H1 (cell line): Measurements from ENCODE around the gene LGALS4. TPM values are rescaled to one million over a fixed set of nuclear protein-coding genes. Genes with fewer than 3 reads are reported as not detected.

Source experiments
- CTCF ChIA-PET: fragments of 300-600 bp; sonication (Branson Sonifier 250); formaldehyde crosslinking; loops from one replicate; lab custom pipeline; 2021; ENCODE audit not compliant: partially characterized antibody; lab: Charles Lee
- POLR2A ChIA-PET: fragments of 300-600 bp; sonication (Branson Sonifier 250); formaldehyde crosslinking; loops from one replicate; lab custom pipeline; 2021; ENCODE audit warnings: inconsistent platforms; ENCODE audit not compliant: partially characterized antibody; lab: Charles Lee
- DNase-seq, 2 experiments: peaks; one replicate each; pipeline versions ENCODE4 v3.0.0 to v3.0.0-alpha.2; 2010 to 2022; ENCODE audit warnings: low spot score in 2 of 2, low read depth in 1 of 2, mixed read lengths in 1 of 2
- FAIRE-seq: peaks from 2 replicates; lab custom pipeline; 2011; peaks lifted over from hg19 to GRCh38; lab: Jason Lieb, UNC
- H2AFZ ChIP-seq: 2 replicates; pipeline ENCODE4 v1.8.1; 2012; ENCODE audit warnings: low read length, inconsistent platforms
- H2AK5ac ChIP-seq: 2 replicates; pipeline ENCODE4 v1.6.1; 2013; ENCODE audit warnings: low read depth, low read length
- H2BK120ac ChIP-seq: replicated peaks from 2 replicates; pipeline ENCODE3; 2013; ENCODE audit warnings: low read depth, low read length, inconsistent platforms
- H2BK12ac ChIP-seq: 2 replicates; pipeline ENCODE4 v1.6.1; 2013; ENCODE audit warnings: low read depth, low read length
- H2BK15ac ChIP-seq: 2 replicates; pipeline ENCODE4 v1.6.1; 2013; ENCODE audit warnings: low read length
- H2BK20ac ChIP-seq: 2 replicates; pipeline ENCODE4 v1.6.1; 2013; ENCODE audit warnings: low read length
- H2BK5ac ChIP-seq: 2 replicates; pipeline ENCODE4 v1.6.1; 2013; ENCODE audit warnings: low read depth, low read length
- H3K14ac ChIP-seq: 2 replicates; pipeline ENCODE4 v1.6.1; 2013; ENCODE audit warnings: inconsistent platforms; ENCODE audit not compliant: insufficient read length
- H3K18ac ChIP-seq: 2 replicates; pipeline ENCODE4 v1.6.1; 2013; ENCODE audit warnings: low read length; ENCODE audit errors: extremely low read depth
- H3K23ac ChIP-seq: 2 replicates; pipeline ENCODE4 v1.6.1; 2013; ENCODE audit warnings: inconsistent platforms; ENCODE audit not compliant: insufficient read length
- H3K23me2 ChIP-seq: 2 replicates; pipeline ENCODE4 v1.6.1; 2013; ENCODE audit warnings: low read depth, low read length
- H3K27ac ChIP-seq: 2 replicates; pipeline ENCODE4 v1.6.1; 2011; ENCODE audit warnings: low read depth, low read length, inconsistent platforms
- H3K27me3 ChIP-seq, 4 experiments: replicated peaks in 1 of 4; 1 replicate in 1 of 4; 2 replicates in 3 of 4; pipeline versions ENCODE4 v1.6.1 to v1.8.1; 2011 to 2013; ENCODE audit warnings: low read length in 3 of 4, mild to moderate bottlenecking in 3 of 4, inconsistent platforms in 2 of 4, mixed read lengths in 2 of 4, moderate library complexity in 1 of 4; ENCODE audit not compliant: control insufficient read depth in 3 of 4, insufficient read depth in 3 of 4; ENCODE audit errors: extremely low read depth in 1 of 4
- H3K36me3 ChIP-seq, 4 experiments: 2 replicates each; pipeline versions ENCODE4 v1.6.1 to v1.8.1; 2011 to 2013; ENCODE audit warnings: mild to moderate bottlenecking in 4 of 4, low read length in 3 of 4, moderate library complexity in 2 of 4, control low read depth in 1 of 4, inconsistent platforms in 1 of 4; ENCODE audit not compliant: insufficient read depth in 4 of 4, control insufficient read depth in 2 of 4
- H3K4ac ChIP-seq: replicated peaks from 2 replicates; pipeline ENCODE3; 2013; ENCODE audit warnings: low read length, low read depth, mixed read lengths, inconsistent platforms; ENCODE audit not compliant: insufficient read length
- H3K4me1 ChIP-seq, 4 experiments: replicated peaks in 1 of 4; 1 replicate in 1 of 4; 2 replicates in 3 of 4; pipeline versions ENCODE4 v1.6.1 to v1.8.1; 2011 to 2013; ENCODE audit warnings: low read length in 3 of 4, inconsistent platforms in 2 of 4, mixed read lengths in 1 of 4; ENCODE audit not compliant: insufficient read depth in 4 of 4, control insufficient read depth in 3 of 4
- H3K4me2 ChIP-seq, 2 experiments: 2 replicates each; pipeline versions ENCODE4 v1.6.1 to v1.8.1; 2011 to 2013; ENCODE audit warnings: low read depth in 2 of 2, low read length in 2 of 2, control low read depth in 1 of 2, inconsistent platforms in 1 of 2, mild to moderate bottlenecking in 1 of 2; ENCODE audit not compliant: insufficient read depth in 1 of 2
- H3K4me3 ChIP-seq, 4 experiments: fragments of 200-600, 300-600 bp in 1 of 4; sonication (generic), shearing (Covaris generic), sonication (Bioruptor Twin) in 1 of 4; 2 replicates each; pipeline versions ENCODE4 v1.5.1 to v1.8.1; 2011 to 2016; ENCODE audit warnings: low read length in 4 of 4, low read depth in 3 of 4, control low read depth in 2 of 4, inconsistent platforms in 2 of 4, mild to moderate bottlenecking in 2 of 4, mixed read lengths in 1 of 4, moderate library complexity in 1 of 4; ENCODE audit not compliant: insufficient read depth in 2 of 4; ENCODE audit errors: extremely low read depth in 1 of 4
- H3K56ac ChIP-seq: replicated peaks from 2 replicates; pipeline ENCODE3; 2013; ENCODE audit warnings: low read depth, mild to moderate bottlenecking, mixed read lengths, low read length, inconsistent platforms; ENCODE audit not compliant: insufficient read length
- H3K79me1 ChIP-seq: 2 replicates; pipeline ENCODE4 v1.6.1; 2013; ENCODE audit warnings: low read depth, low read length, control low read depth
- H3K79me2 ChIP-seq, 2 experiments: 2 replicates each; pipeline versions ENCODE4 v1.6.1 to v1.8.1; 2012 to 2013; ENCODE audit warnings: low read length in 2 of 2, mild to moderate bottlenecking in 2 of 2, inconsistent platforms in 1 of 2; ENCODE audit not compliant: insufficient read depth in 2 of 2, control insufficient read depth in 1 of 2
- H3K9ac ChIP-seq, 4 experiments: replicated peaks in 1 of 4; 1 replicate in 1 of 4; 2 replicates in 3 of 4; pipeline versions ENCODE4 v1.6.1 to v1.8.1; 2011 to 2013; ENCODE audit warnings: low read depth in 3 of 4, low read length in 3 of 4, control low read depth in 2 of 4, mild to moderate bottlenecking in 2 of 4, moderate library complexity in 2 of 4, inconsistent platforms in 1 of 4; ENCODE audit errors: extremely low read depth in 1 of 4
- H3K9me3 ChIP-seq, 2 experiments: 2 replicates each; pipeline versions ENCODE4 v1.6.1 to v1.8.1; 2012 to 2013; ENCODE audit warnings: mild to moderate bottlenecking in 2 of 2, moderate library complexity in 2 of 2, control low read depth in 1 of 2, inconsistent platforms in 1 of 2, low read depth in 1 of 2, low read length in 1 of 2, mixed read lengths in 1 of 2; ENCODE audit not compliant: insufficient read depth in 2 of 2
- H4K20me1 ChIP-seq, 2 experiments: replicated peaks in 1 of 2; 2 replicates each; pipeline versions ENCODE3 to v1.8.1; 2011 to 2013; ENCODE audit warnings: inconsistent platforms in 2 of 2, low read length in 2 of 2, mild to moderate bottlenecking in 1 of 2; ENCODE audit not compliant: insufficient read depth in 2 of 2, control insufficient read depth in 1 of 2
- H4K5ac ChIP-seq: 2 replicates; pipeline ENCODE4 v1.6.1; 2013; ENCODE audit warnings: low read length, low read depth, mixed read lengths, inconsistent platforms; ENCODE audit not compliant: insufficient read length
- H4K8ac ChIP-seq: 2 replicates; pipeline ENCODE4 v1.8.0; 2013; ENCODE audit warnings: mild to moderate bottlenecking, moderate library complexity, low read length, inconsistent platforms; ENCODE audit not compliant: insufficient read depth; ENCODE audit errors: extremely low read depth
- H4K91ac ChIP-seq: replicated peaks from 2 replicates; pipeline ENCODE3; 2013; ENCODE audit warnings: low read length, mixed read lengths, inconsistent platforms; ENCODE audit not compliant: insufficient read length
- ASH2L ChIP-seq: fragments of 200-600, 300-600 bp; sonication (generic); IDR thresholded peaks from one replicate; pipeline ENCODE4 v1.7.1; 2017; ENCODE audit warnings: low read length
- BRCA1 ChIP-seq: IDR thresholded peaks from 2 replicates; pipeline ENCODE4 v1.6.1; 2012; ENCODE audit warnings: low read depth, low read length, improper control_type of control experiment
- GTF2F1 ChIP-seq: IDR thresholded peaks from 2 replicates; pipeline ENCODE4 v1.6.1; 2012; ENCODE audit warnings: low read depth, low read length, improper control_type of control experiment, borderline replicate concordance
- KDM1A ChIP-seq: fragments of 200-600, 300-600 bp; sonication (generic); IDR thresholded peaks from 2 replicates; pipeline ENCODE4 v1.7.1; 2016; ENCODE audit warnings: mild to moderate bottlenecking, low read length, borderline replicate concordance
- POU5F1 ChIP-seq: IDR thresholded peaks from 2 replicates; pipeline ENCODE4 v1.6.1; 2011; ENCODE audit warnings: low read depth, mild to moderate bottlenecking, low read length, moderate library complexity
- RAD21 ChIP-seq, 2 experiments: IDR thresholded peaks in 1 of 2; conservative IDR thresholded peaks in 1 of 2; 2 replicates each; pipeline ENCODE4 v1.6.1; 2011; ENCODE audit warnings: low read depth in 2 of 2, low read length in 2 of 2, improper control_type of control experiment in 1 of 2, inconsistent platforms in 1 of 2, mild to moderate bottlenecking in 1 of 2, moderate library complexity in 1 of 2
- RXRA ChIP-seq: IDR thresholded peaks from 2 replicates; pipeline ENCODE4 v1.6.1; 2011; ENCODE audit warnings: low read depth, mild to moderate bottlenecking, low read length, moderate library complexity; ENCODE audit not compliant: insufficient read depth
- TCF12 ChIP-seq: IDR thresholded peaks from 2 replicates; pipeline ENCODE4 v1.6.1; 2011; ENCODE audit warnings: low read depth, mild to moderate bottlenecking, low read length
- TEAD4 ChIP-seq: IDR thresholded peaks from 2 replicates; pipeline ENCODE4 v1.6.1; 2012; ENCODE audit warnings: low read depth, low read length, inconsistent platforms, mixed read lengths
- USF2 ChIP-seq: IDR thresholded peaks from 2 replicates; pipeline ENCODE4 v1.6.1; 2011; ENCODE audit warnings: low read length, improper control_type of control experiment
- WGBS, 2 experiments: shearing (Covaris generic) in 1 of 2; methylation state at CpG; one replicate each; pipeline versions ENCODE4 v1.1.6 to v1.1.7; 2013 to 2015; ENCODE audit warnings: low lambda C conversion rate in 2 of 2, mixed read lengths in 2 of 2, inconsistent platforms in 1 of 2, low coverage in 1 of 2, missing lambda C conversion rate in 1 of 2; ENCODE audit not compliant: insufficient replicate concordance in 2 of 2, insufficient coverage in 1 of 2, insufficient read length in 1 of 2; ENCODE audit errors: extremely low coverage in 1 of 2, missing lambda C conversion rate in 1 of 2; 5-methylcytosine and 5-hydroxymethylcytosine counted together
- polyA plus RNA-seq, 7 experiments: library from polyadenylated mRNA; depleted of rRNA in 3 of 7; stranded (reverse) in 5 of 7; unstranded in 2 of 7; fragments of >200 nt in 5 of 7; fragments of 200-250 nt in 2 of 7; gene quantifications; 1 replicate in 5 of 7; 2 replicates in 1 of 7; 4 replicates in 1 of 7; pipeline versions ENCODE4 v1.2.1 to v1.2.3, GENCODE V29; 2011 to 2013; ENCODE audit warnings: missing spikeins in 2 of 7, mixed read lengths in 2 of 7
- total RNA-seq: library from RNA; stranded (reverse); fragmentation: NEBNext Ultra II Directional; extraction: Animal tissue kit (Norgen Biotek cat#: 25700); gene quantifications from 2 replicates; pipeline ENCODE4 v1.2.1, GENCODE V29; 2021

The LGALS4 gene
- total and polyA plus RNA-seq, 2 of the 8 experiments (the other 6 are each of a cell fraction or from before 2014, with no cell fraction given) = 0.32 to 0.37 TPM

- H3K4me1 ChIP-seq = no peaks in the 10 kb centered on the region
- H4K8ac ChIP-seq = no peak overlapping the region
- CTCF ChIA-PET = no interaction called here
- no peak overlapping the region for H3K4ac ChIP-seq
- H3K27ac ChIP-seq = no peak overlapping the region
- H3K4me3 ChIP-seq = no peak overlapping the region
- H3K79me2 ChIP-seq = no peaks in the 10 kb centered on the region
- no peak overlapping the region for H3K4me2 ChIP-seq
- H2BK20ac ChIP-seq = no peak overlapping the region
- H3K9me3 ChIP-seq = no peaks in the 10 kb centered on the region
- no peaks in the 10 kb centered on the region for H4K20me1 ChIP-seq
- H3K18ac ChIP-seq = no peak overlapping the region
- no peak overlapping the region for H4K5ac ChIP-seq
- H2BK15ac ChIP-seq = no peak overlapping the region
- H3K23ac ChIP-seq = no peak overlapping the region
- DNase-seq = no peak
- H2AK5ac ChIP-seq = no peak overlapping the region
- H4K91ac ChIP-seq = no peak overlapping the region
- no peaks in the 10 kb centered on the region for H3K27me3 ChIP-seq
- no peaks in the 10 kb centered on the region for H3K23me2 ChIP-seq
- WGBS, 2 experiments = 96% methylated on average over 2 of the region's 2 CpGs; no CpG with 5 or more reads in 1 of the 2 experiments
- H2BK5ac ChIP-seq = no peak overlapping the region
- H3K14ac ChIP-seq = no peak overlapping the region
- H2AFZ ChIP-seq = no peak overlapping the region
- no peaks in the 10 kb centered on the region for H3K36me3 ChIP-seq
- no peak for FAIRE-seq
- POLR2A ChIA-PET = interaction anchor here (1.8 kb wide), 1 partner anchor 82 kb away, joined by 6 read pairs; no protein-coding TSS in a partner anchor
- TF ChIP-seq USF2 (no peak), KDM1A (no peak), POU5F1 (no peak), RAD21 (IDR thresholded peaks at IDR 0.05 in 1 of 2, conservative IDR thresholded peaks at IDR 0.05 in 1 of 2; ENCODE audit: low read depth in 2 of 2, low read length in 2 of 2) (no peak), GTF2F1 (no peak), ASH2L (no peak), BRCA1 (no peak), RXRA (no peak), TEAD4 (no peak), TCF12 (no peak)
- TF ChIP-seq, all 59 proteins: peak for 0
- no peak overlapping the region for H3K56ac ChIP-seq
- no peak overlapping the region for H2BK12ac ChIP-seq
- no peaks in the 10 kb centered on the region for H3K79me1 ChIP-seq
- H3K9ac ChIP-seq = no peak overlapping the region
- H2BK120ac ChIP-seq = no peak overlapping the region
Observed at GRCh38 chr19:38765214-38765613, 47.5 kb downstream of the LGALS4 start.
